Erythroblast (primary cell): ENCODE measurements around the gene SRRM2.

Source experiments
- GATA1 ChIP-seq: IDR thresholded peaks from 2 replicates; pipeline ENCODE4 v1.6.1; 2011; ENCODE audit warnings: low read depth, mild to moderate bottlenecking, control low read depth, low read length, moderate library complexity
- POLR2A ChIP-seq: IDR thresholded peaks from 2 replicates; pipeline ENCODE4 v1.6.1; 2011; ENCODE audit warnings: mild to moderate bottlenecking, low read length

DNA sequence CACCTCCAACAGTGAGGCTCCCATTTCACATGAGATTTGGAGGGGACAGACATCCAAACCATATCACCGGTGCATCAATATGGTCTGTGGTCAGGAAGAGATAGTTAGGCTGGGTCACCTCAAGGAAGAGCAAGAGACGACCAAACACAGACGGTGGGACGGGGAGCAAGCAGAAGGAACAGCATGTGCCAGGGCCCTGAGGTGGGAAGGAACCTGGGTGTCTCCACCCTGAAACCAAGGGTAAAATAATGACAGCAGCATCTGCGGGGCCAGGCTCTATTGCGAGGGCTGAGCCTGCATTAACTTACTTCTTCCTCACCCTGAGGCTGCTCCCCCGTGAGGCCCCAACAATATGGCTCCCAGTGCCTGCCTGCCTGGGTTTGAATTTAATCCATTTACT lies 55.7 kb downstream of the SRRM2 start:
- no peak for TF ChIP-seq POLR2A
- TF ChIP-seq GATA1, result no peak
